ENCODE measurements around the gene PKD1. TPM values are rescaled to one million over a fixed set of nuclear protein-coding genes. Genes with fewer than 3 reads are reported as not detected.

PKD1 gene
- total RNA-seq, 1 experiment from 2014 or later, result 91.5 TPM

DNA sequence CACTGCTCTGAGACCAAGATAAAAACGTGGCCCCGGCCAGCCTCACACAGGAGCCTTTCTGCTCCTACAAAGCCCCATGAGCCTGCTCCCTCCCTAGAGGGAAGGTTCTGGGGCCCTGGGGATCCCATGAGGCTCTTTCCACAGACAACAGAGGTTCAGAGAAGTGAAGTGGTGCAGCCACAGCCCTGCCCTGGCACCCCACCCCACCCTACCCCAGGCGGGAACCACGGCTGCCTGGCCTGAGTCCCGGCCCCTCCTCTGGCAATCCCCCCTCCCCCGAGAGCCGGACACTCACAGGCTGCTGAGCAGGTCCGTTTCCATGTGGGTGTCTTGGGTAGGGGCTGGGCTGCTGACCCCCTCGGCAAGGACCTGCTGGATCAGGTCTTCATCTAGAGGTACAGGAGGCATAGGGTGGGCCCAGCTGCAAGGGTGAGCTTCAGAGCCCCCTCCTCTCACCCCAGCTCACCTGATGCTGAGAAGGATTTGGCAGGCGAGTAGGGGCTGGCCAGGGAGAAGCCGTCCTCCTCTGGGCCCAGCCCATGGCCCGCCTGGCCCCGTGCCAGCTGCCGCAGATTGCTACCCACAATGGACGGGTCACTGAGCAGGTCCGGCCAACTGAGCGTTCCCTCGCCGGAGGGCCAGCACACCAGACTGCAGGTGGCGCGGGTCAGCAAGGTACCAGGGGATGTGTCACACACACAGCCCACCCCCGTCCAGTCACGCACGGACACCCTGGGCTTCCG is 38.7 kb downstream of the PKD1 start:
- no TSS peak for BruUV-seq (replicated peaks)
- peak in 1 of 2 experiments; percentile 31 for DNase-seq
- Histone ChIP-seq H3K27ac (no peak overlapping the region), H3K27me3 (ENCODE audit: insufficient read depth, low read depth) (no peaks in the 10 kb centered on the region), H3K4me3 (no peak overlapping the region), H3F3A (ENCODE audit: insufficient read depth, low read depth) (peaks cover 3% of the 10 kb centered on the region; the same call in 1 of the 2 replicates), H3K4me1 (replicated peaks; ENCODE audit: insufficient read depth) (no peaks in the 10 kb centered on the region), H3K9me3 (ENCODE audit: insufficient read depth, low read depth) (no peaks in the 10 kb centered on the region), H2AFZ (no peak overlapping the region), H4K20me1 (ENCODE audit: insufficient read depth) (no peaks in the 10 kb centered on the region), H3K4me2 (no peak overlapping the region), H3K9me2 (ENCODE audit: insufficient read depth) (no peaks in the 10 kb centered on the region), H3K36me3 (ENCODE audit: low read depth) (no peaks in the 10 kb centered on the region), H3K79me2 (ENCODE audit: low read depth) (no peaks in the 10 kb centered on the region)
- POLR2A ChIA-PET (ENCODE audit: unreplicated experiment), result no interaction called here
- no peak for TF ChIP-seq EZH2 (IDR thresholded peaks at IDR 0.05; ENCODE audit: low read depth)
- TF ChIP-seq, protein P1, sequence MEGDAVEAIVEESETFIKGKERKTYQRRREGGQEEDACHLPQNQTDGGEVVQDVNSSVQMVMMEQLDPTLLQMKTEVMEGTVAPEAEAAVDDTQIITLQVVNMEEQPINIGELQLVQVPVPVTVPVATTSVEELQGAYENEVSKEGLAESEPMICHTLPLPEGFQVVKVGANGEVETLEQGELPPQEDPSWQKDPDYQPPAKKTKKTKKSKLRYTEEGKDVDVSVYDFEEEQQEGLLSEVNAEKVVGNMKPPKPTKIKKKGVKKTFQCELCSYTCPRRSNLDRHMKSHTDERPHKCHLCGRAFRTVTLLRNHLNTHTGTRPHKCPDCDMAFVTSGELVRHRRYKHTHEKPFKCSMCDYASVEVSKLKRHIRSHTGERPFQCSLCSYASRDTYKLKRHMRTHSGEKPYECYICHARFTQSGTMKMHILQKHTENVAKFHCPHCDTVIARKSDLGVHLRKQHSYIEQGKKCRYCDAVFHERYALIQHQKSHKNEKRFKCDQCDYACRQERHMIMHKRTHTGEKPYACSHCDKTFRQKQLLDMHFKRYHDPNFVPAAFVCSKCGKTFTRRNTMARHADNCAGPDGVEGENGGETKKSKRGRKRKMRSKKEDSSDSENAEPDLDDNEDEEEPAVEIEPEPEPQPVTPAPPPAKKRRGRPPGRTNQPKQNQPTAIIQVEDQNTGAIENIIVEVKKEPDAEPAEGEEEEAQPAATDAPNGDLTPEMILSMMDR (conservative IDR thresholded peaks at IDR 0.05), result no peak
- intact Hi-C loops (cut with micrococcal nuclease; ENCODE audit: unreplicated experiment), result no loop called here
- CTCF ChIA-PET, result interaction anchor here (0.7 kb wide), 1 partner anchor 81 kb away, joined by 3 read pairs; no protein-coding TSS in a partner anchor

DNA sequence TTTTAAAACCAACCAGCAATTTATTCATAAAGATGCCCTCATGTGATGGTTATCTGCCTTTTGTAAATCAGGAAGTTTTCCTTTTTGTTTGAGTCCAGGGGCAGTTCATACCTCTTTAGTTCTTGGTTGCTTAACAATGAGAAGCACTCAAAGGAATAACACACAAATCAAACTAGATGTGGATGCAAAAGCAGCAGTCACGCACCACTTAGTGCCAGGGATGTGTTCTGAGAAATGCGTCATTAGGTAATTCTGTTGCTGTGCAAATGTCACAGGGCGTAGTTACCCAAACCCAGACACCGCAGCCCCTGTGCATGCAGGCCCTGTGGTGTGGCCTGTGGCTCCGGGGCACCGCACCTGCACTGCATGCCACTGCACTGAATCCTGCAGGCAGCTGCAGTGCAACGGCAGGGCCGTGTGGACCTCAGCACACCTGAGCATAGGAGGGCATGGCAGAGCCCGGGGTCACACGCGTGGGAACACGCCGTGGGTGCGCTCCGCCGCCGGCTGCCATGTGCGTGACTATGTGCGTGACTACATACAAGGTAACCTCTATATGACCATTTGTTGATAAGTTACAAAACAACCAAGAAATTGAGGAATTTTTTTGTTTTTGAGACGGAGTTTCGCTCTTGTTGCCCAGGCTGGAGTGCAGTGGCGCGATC is 39.6 kb downstream of the PKD1 start:
- no peaks in the 10 kb centered on the region for H3K79me2 ChIP-seq (ENCODE audit: low read depth)
- no peaks in the 10 kb centered on the region for H3K9me3 ChIP-seq (ENCODE audit: insufficient read depth, low read depth)
- no peak overlapping the region for H3K4me2 ChIP-seq
- POLR2A ChIA-PET (ENCODE audit: unreplicated experiment), result no interaction called here
- no peaks in the 10 kb centered on the region for H3K36me3 ChIP-seq (ENCODE audit: low read depth)
- no peak for TF ChIP-seq EZH2 (IDR thresholded peaks at IDR 0.05; ENCODE audit: low read depth)
- TF ChIP-seq, protein P1 (conservative IDR thresholded peaks at IDR 0.05), result no peak
- no TSS peak for BruUV-seq (replicated peaks)
- H3K27me3 ChIP-seq (ENCODE audit: insufficient read depth, low read depth), result no peaks in the 10 kb centered on the region
- H2AFZ ChIP-seq, result no peak overlapping the region
- no peaks in the 10 kb centered on the region for H3K9me2 ChIP-seq (ENCODE audit: insufficient read depth)
- no peaks in the 10 kb centered on the region for H4K20me1 ChIP-seq (ENCODE audit: insufficient read depth)
- DNase-seq, result no peak
- no peak overlapping the region for H3K4me3 ChIP-seq
- no peaks in the 10 kb centered on the region; the same call in 1 of the 2 replicates for H3K4me1 ChIP-seq (replicated peaks; ENCODE audit: insufficient read depth)
- CTCF ChIA-PET, result interaction anchor here (0.5 kb wide), 1 partner anchor 155 kb away, joined by 3 read pairs; the partner anchor contains the start of gene ECI1
- peaks cover 3% of the 10 kb centered on the region; the same call in 1 of the 2 replicates for H3F3A ChIP-seq (ENCODE audit: insufficient read depth, low read depth)
- H3K27ac ChIP-seq, result no peak overlapping the region
- intact Hi-C loops (cut with micrococcal nuclease; ENCODE audit: unreplicated experiment), result no loop called here

DNA sequence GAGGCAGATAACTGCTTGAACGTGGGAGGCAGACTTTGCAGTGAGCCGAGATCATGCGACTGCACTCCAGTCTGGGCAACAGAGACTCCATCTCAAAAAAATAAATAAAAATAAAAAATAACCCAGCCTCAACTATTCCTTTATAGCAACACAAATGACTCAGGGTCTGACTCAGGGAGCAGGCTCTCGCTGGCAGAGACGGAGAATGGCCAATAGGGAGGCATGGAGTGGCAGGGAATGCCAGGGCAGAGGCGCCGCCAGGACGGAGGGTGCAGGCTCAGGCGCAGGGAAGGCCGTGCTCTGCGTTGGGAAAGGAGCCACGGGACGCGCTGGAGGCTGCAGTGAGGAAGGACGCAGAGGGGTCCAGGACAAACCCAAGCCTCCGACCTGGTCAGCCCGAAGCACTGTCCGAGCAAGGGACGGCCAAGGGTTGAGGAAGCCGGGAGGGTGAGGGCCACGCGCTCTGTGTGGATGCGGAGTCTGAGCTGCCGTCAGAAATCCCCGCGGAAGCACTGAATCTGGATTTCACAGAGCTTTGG is 40.3 kb downstream of the PKD1 start:
- no TSS peak for BruUV-seq (replicated peaks)
- H3K36me3 ChIP-seq (ENCODE audit: low read depth), result no peaks in the 10 kb centered on the region
- no peaks in the 10 kb centered on the region for H3K27me3 ChIP-seq (ENCODE audit: insufficient read depth, low read depth)
- H4K20me1 ChIP-seq (ENCODE audit: insufficient read depth), result no peaks in the 10 kb centered on the region
- CTCF ChIA-PET, result interaction anchor here (0.5 kb wide), 1 partner anchor 156 kb away, joined by 3 read pairs; the partner anchor contains the start of gene ECI1
- no peak overlapping the region for H3K27ac ChIP-seq
- DNase-seq, result no peak
- no peaks in the 10 kb centered on the region for H3K79me2 ChIP-seq (ENCODE audit: low read depth)
- no peak overlapping the region for H3K4me2 ChIP-seq
- H3K4me1 ChIP-seq (replicated peaks; ENCODE audit: insufficient read depth), result no peaks in the 10 kb centered on the region; the same call in 1 of the 2 replicates
- intact Hi-C loops (cut with micrococcal nuclease; ENCODE audit: unreplicated experiment), result no loop called here
- H3K4me3 ChIP-seq, result no peak overlapping the region
- no peaks in the 10 kb centered on the region for H3K9me2 ChIP-seq (ENCODE audit: insufficient read depth)
- no peak overlapping the region for H2AFZ ChIP-seq
- TF ChIP-seq, protein P1 (conservative IDR thresholded peaks at IDR 0.05), result no peak
- POLR2A ChIA-PET (ENCODE audit: unreplicated experiment), result no interaction called here
- H3K9me3 ChIP-seq (ENCODE audit: insufficient read depth, low read depth), result no peaks in the 10 kb centered on the region
- H3F3A ChIP-seq (ENCODE audit: insufficient read depth, low read depth), result peaks cover 3% of the 10 kb centered on the region; the same call in 1 of the 2 replicates
